BE2C (cell line): ENCODE data around the gene KRTAP5-3.
"Not testable (repeated sequence)": the region's sequence is repeated elsewhere in the genome, so short reads cannot be mapped to it uniquely, and the experiment has no call there.

ENCODE experiments used
- DNase-seq: peaks from one replicate; pipeline ENCODE4 v3.0.0-alpha.2; 2020
- H3K27me3 ChIP-seq: fragments of 250-450 bp; sonication (Bioruptor Pico); 2 replicates; pipeline ENCODE4 v1.5.1; 2020; ENCODE audit warnings: mild to moderate bottlenecking
- H3K36me3 ChIP-seq: fragments of 250-450 bp; sonication (Bioruptor Pico); 2 replicates; pipeline ENCODE4 v1.5.1; 2020; ENCODE audit warnings: mild to moderate bottlenecking
- H3K4me1 ChIP-seq: fragments of 250-450 bp; sonication (Bioruptor Pico); 2 replicates; pipeline ENCODE4 v1.5.1; 2020
- H3K4me3 ChIP-seq: 2 replicates; pipeline ENCODE4 v1.5.1; 2011; ENCODE audit warnings: low read depth, low read length
- H3K9me3 ChIP-seq: fragments of 250-450 bp; sonication (Bioruptor Pico); 2 replicates; pipeline ENCODE4 v1.5.1; 2020
- TF ChIP-seq, protein P1 (sequence below): IDR thresholded peaks from 2 replicates; pipeline ENCODE4 v1.5.1; 2012; ENCODE audit warnings: mild to moderate bottlenecking, low read depth, low read length

Gene KRTAP5-3

DNA sequence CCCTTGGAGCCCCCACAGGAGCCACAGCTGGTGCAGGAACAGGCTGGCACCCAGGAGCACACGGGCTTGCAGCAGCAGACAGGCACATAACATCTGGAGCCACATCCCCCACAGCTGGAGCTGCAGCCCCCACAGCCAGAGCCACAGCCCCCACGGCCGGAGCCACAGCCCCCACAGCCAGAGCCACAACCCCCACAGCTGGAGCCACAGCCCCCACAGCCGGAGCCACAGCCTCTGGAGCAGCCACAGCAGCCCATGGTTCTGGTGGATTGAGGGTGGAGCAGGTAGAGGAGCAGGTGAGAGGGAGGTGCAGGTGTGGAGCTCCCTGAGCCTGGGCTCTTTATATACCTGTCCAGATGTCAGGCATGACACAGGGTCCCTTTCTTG lies 10.3 kb downstream of the KRTAP5-3 start, which contains the start of gene KRTAP5-2:
TSS of gene KRTAP5-2 (minus strand) at position 301 of the 387 bp plus-strand sequence. CDS start at position 257, 44 bp downstream.
- Histone ChIP-seq H3K27me3 (no peaks in the 10 kb centered on the region), H3K36me3 (no peaks in the 10 kb centered on the region), H3K4me3 (no peak within 1 kb of the TSS), H3K9me3 (no peaks in the 10 kb centered on the region), H3K4me1 (no peaks in the 10 kb centered on the region)
- DNase-seq: no peak
- TF ChIP-seq, protein P1, sequence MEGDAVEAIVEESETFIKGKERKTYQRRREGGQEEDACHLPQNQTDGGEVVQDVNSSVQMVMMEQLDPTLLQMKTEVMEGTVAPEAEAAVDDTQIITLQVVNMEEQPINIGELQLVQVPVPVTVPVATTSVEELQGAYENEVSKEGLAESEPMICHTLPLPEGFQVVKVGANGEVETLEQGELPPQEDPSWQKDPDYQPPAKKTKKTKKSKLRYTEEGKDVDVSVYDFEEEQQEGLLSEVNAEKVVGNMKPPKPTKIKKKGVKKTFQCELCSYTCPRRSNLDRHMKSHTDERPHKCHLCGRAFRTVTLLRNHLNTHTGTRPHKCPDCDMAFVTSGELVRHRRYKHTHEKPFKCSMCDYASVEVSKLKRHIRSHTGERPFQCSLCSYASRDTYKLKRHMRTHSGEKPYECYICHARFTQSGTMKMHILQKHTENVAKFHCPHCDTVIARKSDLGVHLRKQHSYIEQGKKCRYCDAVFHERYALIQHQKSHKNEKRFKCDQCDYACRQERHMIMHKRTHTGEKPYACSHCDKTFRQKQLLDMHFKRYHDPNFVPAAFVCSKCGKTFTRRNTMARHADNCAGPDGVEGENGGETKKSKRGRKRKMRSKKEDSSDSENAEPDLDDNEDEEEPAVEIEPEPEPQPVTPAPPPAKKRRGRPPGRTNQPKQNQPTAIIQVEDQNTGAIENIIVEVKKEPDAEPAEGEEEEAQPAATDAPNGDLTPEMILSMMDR: no peak

DNA sequence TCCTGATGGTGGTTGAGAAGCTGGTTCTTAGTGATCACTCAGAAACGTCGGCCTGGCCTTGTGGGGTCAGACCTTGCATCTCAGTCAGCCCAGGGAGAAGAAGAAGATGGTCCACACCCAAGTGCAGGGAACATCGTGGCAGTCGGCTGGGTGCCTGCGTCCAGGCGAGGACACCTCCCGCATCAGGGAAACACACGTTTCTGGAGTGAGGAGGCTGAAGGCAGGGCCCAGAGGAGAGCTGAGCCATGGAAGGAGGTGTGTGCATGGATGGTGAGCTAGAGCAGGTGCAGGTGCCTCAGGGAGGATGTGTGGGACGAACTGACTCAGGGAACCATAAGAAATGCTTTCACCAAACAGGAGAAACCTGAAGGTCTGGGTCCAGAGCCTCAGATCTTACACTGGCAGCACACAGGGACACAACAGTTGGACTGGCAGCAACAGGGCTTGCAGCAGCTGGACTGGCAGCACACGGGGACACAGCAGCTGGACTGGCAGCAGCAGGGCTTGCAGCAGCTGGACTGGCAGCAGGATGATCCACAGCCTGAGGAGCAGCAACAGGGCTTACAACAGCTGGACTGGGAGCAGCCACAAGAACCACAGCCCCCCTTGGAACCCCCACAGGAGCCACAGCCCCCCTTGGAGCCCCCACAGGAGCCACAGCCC lies 10.8 kb downstream of the KRTAP5-3 start:
- no peak overlapping the region for H3K4me3 ChIP-seq
- H3K27me3 ChIP-seq: no peaks in the 10 kb centered on the region
- no peaks in the 10 kb centered on the region for H3K9me3 ChIP-seq
- H3K36me3 ChIP-seq: no peaks in the 10 kb centered on the region
- TF ChIP-seq, protein P1: no peak
- no peak for DNase-seq
- H3K4me1 ChIP-seq: no peaks in the 10 kb centered on the region

DNA sequence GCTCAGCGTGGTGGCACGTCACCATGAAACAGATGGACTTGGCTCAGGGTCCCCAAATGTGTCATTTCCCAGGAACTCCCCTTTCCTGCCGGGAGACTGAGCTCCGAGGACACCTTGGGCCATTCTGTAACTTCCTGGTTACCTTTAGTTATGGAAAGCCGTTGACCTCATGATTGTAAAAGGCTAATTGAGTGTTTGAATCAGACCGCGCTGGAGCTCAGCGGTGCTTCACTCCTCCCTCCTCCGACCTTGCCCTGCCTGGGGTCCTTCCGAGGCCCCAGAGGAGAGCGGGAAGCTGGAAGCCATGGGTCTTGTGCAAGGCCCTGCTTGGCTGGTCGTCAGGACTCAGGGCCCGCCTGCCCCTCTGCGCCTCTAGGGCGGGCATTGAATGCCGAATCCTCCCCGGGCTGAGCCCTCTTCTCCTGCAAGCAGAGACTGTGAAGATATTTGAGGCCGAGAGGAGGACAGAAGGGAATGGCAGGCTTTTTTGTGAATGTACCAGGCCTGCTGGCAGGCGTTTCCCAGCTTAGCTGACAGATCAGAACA lies 11.6 kb downstream of the KRTAP5-3 start:
- not testable (repeated sequence) for H3K36me3 ChIP-seq, H3K4me1 ChIP-seq, H3K4me3 ChIP-seq, H3K9me3 ChIP-seq, H3K27me3 ChIP-seq, DNase-seq

DNA sequence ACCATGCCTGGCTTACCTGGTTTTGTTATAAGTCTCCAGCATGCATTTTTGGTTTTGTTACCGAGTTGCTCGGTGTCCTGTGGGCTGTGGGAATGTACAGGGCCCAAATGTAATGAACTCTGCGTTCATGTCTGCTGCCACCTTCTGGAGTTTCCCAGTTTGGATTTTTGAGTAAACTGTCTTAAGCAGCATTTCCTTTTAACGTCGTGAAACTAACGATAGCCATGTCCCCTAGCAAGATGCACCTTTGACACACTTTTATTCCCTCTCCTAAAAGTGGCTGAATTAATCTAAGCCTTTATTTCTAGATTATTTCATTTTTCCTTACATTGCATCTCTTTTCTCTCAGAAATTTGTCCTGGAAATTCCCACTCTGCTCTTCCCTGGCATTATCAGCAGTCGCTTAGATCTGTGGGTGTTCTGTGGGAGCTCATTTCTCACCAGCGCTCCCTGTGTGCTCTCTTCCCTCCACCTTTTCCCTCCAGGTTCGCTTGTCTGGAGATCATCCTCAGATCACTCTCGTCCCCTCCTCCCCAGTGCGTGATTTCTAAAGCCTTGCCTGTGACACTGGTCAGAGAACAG lies 12.2 kb downstream of the KRTAP5-3 start:
- H3K27me3 ChIP-seq, H3K4me3 ChIP-seq, H3K9me3 ChIP-seq, H3K36me3 ChIP-seq, DNase-seq, H3K4me1 ChIP-seq: not testable (repeated sequence)

DNA sequence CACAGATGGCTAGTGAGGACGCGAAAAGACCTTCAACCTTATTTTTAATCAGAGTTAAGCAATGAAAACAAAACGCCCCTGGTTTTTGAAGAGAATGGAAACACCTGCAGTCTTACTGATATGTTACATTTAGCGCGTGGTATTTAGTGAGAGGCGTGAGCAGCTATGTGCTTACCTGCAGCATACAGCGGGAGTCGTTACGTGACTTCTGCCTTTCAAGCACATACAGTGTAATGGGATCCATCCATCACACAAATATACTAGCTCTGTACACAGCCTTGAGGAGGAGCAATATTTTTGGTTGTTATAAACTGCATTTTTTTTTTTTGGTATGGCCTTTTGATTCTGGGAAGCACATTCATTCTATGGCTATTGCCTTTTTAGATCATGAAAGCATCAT lies 15.6 kb downstream of the KRTAP5-3 start:
- Histone ChIP-seq H3K27me3 (no peaks in the 10 kb centered on the region), H3K36me3 (no peaks in the 10 kb centered on the region), H3K9me3 (no peaks in the 10 kb centered on the region), H3K4me3 (no peak overlapping the region), H3K4me1 (no peaks in the 10 kb centered on the region)
- no peak for DNase-seq
- TF ChIP-seq, protein P1: no peak

DNA sequence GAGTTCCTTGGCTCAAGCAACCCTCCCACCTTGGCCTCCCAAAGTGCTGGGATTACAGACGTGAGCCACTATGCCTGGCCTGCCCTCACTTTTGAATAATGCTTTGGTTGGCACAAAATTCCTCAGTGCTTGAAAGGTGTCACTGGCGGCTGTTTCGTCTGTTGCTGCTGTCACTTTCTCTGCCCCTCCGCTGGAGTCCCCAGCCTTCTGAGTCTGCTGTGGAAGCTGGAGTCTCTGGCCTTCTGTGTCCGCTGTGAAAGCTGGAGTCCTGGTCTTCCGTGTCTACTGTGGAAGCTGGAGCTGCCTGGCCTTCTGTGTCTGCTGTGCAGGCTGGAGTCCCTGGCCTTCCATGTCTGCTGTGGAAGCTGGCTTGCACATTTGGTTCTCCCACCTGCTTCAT lies 18.3 kb downstream of the KRTAP5-3 start:
- TF ChIP-seq, protein P1: no peak
- H3K36me3 ChIP-seq: no peaks in the 10 kb centered on the region
- no peaks in the 10 kb centered on the region for H3K4me1 ChIP-seq
- no peak for DNase-seq
- no peaks in the 10 kb centered on the region for H3K9me3 ChIP-seq
- no peaks in the 10 kb centered on the region for H3K27me3 ChIP-seq
- no peak overlapping the region for H3K4me3 ChIP-seq

DNA sequence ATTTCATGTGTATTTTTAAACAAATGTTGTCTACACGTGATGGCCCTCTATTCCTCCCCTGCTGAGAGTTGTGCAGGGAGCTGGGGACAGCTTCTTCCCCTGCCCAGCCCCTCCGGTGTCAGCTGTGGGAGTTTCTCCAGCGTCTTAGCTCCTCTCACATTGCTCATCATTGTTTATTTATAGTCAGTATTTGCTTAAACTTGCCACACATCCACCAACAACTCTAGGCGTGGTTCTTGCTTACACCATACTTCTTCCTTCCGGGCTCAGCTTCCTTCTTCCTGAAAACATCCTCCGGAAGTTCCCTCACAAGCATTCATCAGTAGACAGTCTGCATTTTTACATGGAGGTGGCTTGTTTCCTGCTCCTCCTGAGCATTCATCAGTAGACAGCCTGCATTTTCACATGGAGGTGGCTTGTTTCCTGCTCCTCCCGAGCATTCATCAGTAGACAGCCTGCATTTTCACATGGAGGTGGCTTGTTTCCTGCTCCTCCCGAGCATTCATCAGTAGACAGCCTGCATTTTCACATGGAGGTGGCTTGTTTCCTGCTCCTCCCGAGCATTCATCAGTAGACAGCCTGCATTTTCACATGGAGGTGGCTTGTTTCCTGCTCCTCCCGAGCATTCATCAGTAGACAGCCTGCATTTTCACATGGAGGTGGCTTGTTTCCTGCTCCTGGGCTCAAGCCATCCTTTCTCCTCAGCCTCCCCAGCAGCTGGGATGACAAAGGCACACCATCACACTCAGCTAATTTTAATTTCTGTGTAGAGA lies 18.9 kb downstream of the KRTAP5-3 start:
- H3K4me3 ChIP-seq, H3K36me3 ChIP-seq, H3K4me1 ChIP-seq, H3K27me3 ChIP-seq, DNase-seq, H3K9me3 ChIP-seq: not testable (repeated sequence)
